CD14-positive monocyte (primary cell): ENCODE results near the gene BSN. TPM values are rescaled to one million over a fixed set of nuclear protein-coding genes. Genes with fewer than 3 reads are reported as not detected.

Source experiments
- DNase-seq, 3 donors: peaks; one replicate each; pipeline ENCODE4 v3.0.0-alpha.2; 2011 to 2022
- H2AFZ ChIP-seq: 2 replicates; pipeline ENCODE4 v1.6.0; 2012; ENCODE audit warnings: mild to moderate bottlenecking, low read depth, low read length, inconsistent platforms; ENCODE audit not compliant: insufficient read depth, poor library complexity, severe bottlenecking
- H3K27ac ChIP-seq, 2 donors: 1 replicate in 1 of 2; 2 replicates in 1 of 2; pipeline ENCODE4 v1.5.1; 2012 to 2013; ENCODE audit warnings: low read length in 2 of 2, control low read depth in 1 of 2, inconsistent platforms in 1 of 2, low read depth in 1 of 2, mild to moderate bottlenecking in 1 of 2
- H3K27me3 ChIP-seq, 2 donors: one replicate each; pipeline versions ENCODE4 v1.6.0 to v1.6.1; 2011 to 2013; ENCODE audit warnings: low read length in 2 of 2; ENCODE audit not compliant: control insufficient read depth in 2 of 2, insufficient read depth in 2 of 2
- H3K36me3 ChIP-seq, 2 donors: replicated peaks in 1 of 2; 1 replicate in 1 of 2; 2 replicates in 1 of 2; pipeline versions ENCODE4 v1.5.1 to v1.6.1; 2012 to 2013; ENCODE audit warnings: low read length in 2 of 2, control low read depth in 1 of 2, inconsistent platforms in 1 of 2, mild to moderate bottlenecking in 1 of 2; ENCODE audit not compliant: insufficient read depth in 2 of 2, control insufficient read depth in 1 of 2
- H3K4me1 ChIP-seq, 2 donors: 1 replicate in 1 of 2; 2 replicates in 1 of 2; pipeline versions ENCODE4 v1.5.1 to v1.6.1; 2012 to 2013; ENCODE audit warnings: low read length in 2 of 2, control low read depth in 1 of 2, inconsistent platforms in 1 of 2, mild to moderate bottlenecking in 1 of 2, moderate library complexity in 1 of 2; ENCODE audit not compliant: insufficient read depth in 2 of 2, control insufficient read depth in 1 of 2
- H3K4me2 ChIP-seq: replicated peaks from 2 replicates; pipeline ENCODE3; 2012; ENCODE audit warnings: low read length, moderate library complexity, mild to moderate bottlenecking; ENCODE audit not compliant: poor library complexity, severe bottlenecking; ENCODE audit errors: extremely low read depth
- H3K4me3 ChIP-seq, 3 experiments: fragments of 200-600 bp in 1 of 3; sonication (generic) in 1 of 3; replicated peaks in 1 of 3; 1 replicate in 2 of 3; 2 replicates in 1 of 3; pipeline ENCODE4 v1.5.1; 2011 to 2013; ENCODE audit warnings: low read length in 3 of 3, mild to moderate bottlenecking in 3 of 3, control low read depth in 2 of 3, low read depth in 2 of 3, inconsistent platforms in 1 of 3, moderate library complexity in 1 of 3
- H3K79me2 ChIP-seq: 2 replicates; pipeline ENCODE4 v1.6.0; 2012; ENCODE audit warnings: mild to moderate bottlenecking, control low read depth, inconsistent platforms, low read length, moderate library complexity; ENCODE audit not compliant: insufficient read depth
- H3K9ac ChIP-seq: 2 replicates; pipeline ENCODE4 v1.6.0; 2017; ENCODE audit warnings: low read length, mild to moderate bottlenecking; ENCODE audit not compliant: insufficient read depth, poor library complexity, severe bottlenecking
- H3K9me3 ChIP-seq, 2 donors: replicated peaks in 1 of 2; 1 replicate in 1 of 2; 2 replicates in 1 of 2; pipeline versions ENCODE4 v1.5.1 to v1.6.1; 2012 to 2013; ENCODE audit warnings: low read length in 2 of 2, control low read depth in 1 of 2; ENCODE audit not compliant: control insufficient read depth in 1 of 2, insufficient read depth in 1 of 2
- H4K20me1 ChIP-seq: 2 replicates; pipeline ENCODE4 v1.6.0; 2012; ENCODE audit warnings: mild to moderate bottlenecking, low read length, control low read depth, moderate library complexity; ENCODE audit not compliant: insufficient read depth
- H3K27ac Mint-ChIP-seq, 7 donors: one replicate each; pipeline ENCODE4 v1.8.0; 2020; ENCODE audit warnings: mild to moderate bottlenecking in 7 of 7, mixed read lengths in 7 of 7, moderate library complexity in 6 of 7, inconsistent platforms in 2 of 7
- H3K27me3 Mint-ChIP-seq, 3 donors: one replicate each; pipeline ENCODE4 v1.8.0; 2021 to 2022; ENCODE audit warnings: low read depth in 3 of 3, mild to moderate bottlenecking in 3 of 3, mixed read lengths in 3 of 3, moderate library complexity in 3 of 3, inconsistent platforms in 1 of 3
- H3K36me3 Mint-ChIP-seq, 2 donors: one replicate each; pipeline ENCODE4 v1.8.0; 2020; ENCODE audit warnings: mixed read lengths in 2 of 2, inconsistent platforms in 1 of 2, mild to moderate bottlenecking in 1 of 2
- H3K4me1 Mint-ChIP-seq: one replicate; pipeline ENCODE4 v1.8.0; 2020; ENCODE audit warnings: mild to moderate bottlenecking, mixed read lengths
- H3K4me3 Mint-ChIP-seq, 2 donors: one replicate each; pipeline ENCODE4 v1.8.0; 2020; ENCODE audit warnings: mild to moderate bottlenecking in 2 of 2, mixed read lengths in 2 of 2, moderate library complexity in 1 of 2
- H3K9me3 Mint-ChIP-seq, 7 donors: one replicate each; pipeline ENCODE4 v1.8.0; 2020 to 2022; ENCODE audit warnings: mixed read lengths in 7 of 7, mild to moderate bottlenecking in 6 of 7, moderate library complexity in 6 of 7, inconsistent platforms in 2 of 7
- CTCF ChIP-seq: fragments of 200-600 bp; IDR thresholded peaks from one replicate; pipeline ENCODE4 v1.8.0; 2022; ENCODE audit warnings: antibody characterized with exemption, mild to moderate bottlenecking
- WGBS: methylation state at CpG from one replicate; pipeline ENCODE4 v1.1.5; 2013; ENCODE audit warnings: missing lambda C conversion rate; ENCODE audit not compliant: insufficient coverage; 5-methylcytosine and 5-hydroxymethylcytosine counted together
- intact Hi-C, 2 donors: fragments of 100-400 bp; cut with micrococcal nuclease; formaldehyde crosslinking; loops; one replicate each; pipeline versions ENCODE4 v1.15.0 to v1.15.1; 2023
- polyA plus RNA-seq, 3 donors: library from polyadenylated mRNA; depleted of rRNA in 1 of 3; unstranded in 2 of 3; stranded (reverse) in 1 of 3; fragments of 300-500 nt in 2 of 3; fragments of >200 nt in 1 of 3; fragmentation: Illumina TruSeq in 2 of 3; gene quantifications; 1 replicate in 2 of 3; 2 replicates in 1 of 3; pipeline ENCODE4 v1.2.3, GENCODE V29; 2012 to 2021

Gene BSN
- polyA plus RNA-seq, 3 donors, result not detected

GRCh38 chr3:49675912-49676311 lies 121.6 kb downstream of the BSN start:
- H3K4me2 ChIP-seq, result no peak overlapping the region

GRCh38 chr3:49680493-49681231 lies 126.4 kb downstream of the BSN start:
- no peak overlapping the region for H2AFZ ChIP-seq
- peaks cover 0 to 7% of the 10 kb centered on the region in 2 donors for H3K27me3 ChIP-seq
- TF ChIP-seq CTCF, result no peak
- peaks cover 6% of the 10 kb centered on the region for H4K20me1 ChIP-seq
- no peak overlapping the region for H3K9ac ChIP-seq
- Mint-ChIP-seq H3K9me3 (peaks cover 0 to 4% (median 0%) of the 10 kb centered on the region in 7 donors), H3K4me3 (no peak overlapping the region), H3K4me1 (peaks cover 7% of the 10 kb centered on the region), H3K27me3 (peaks cover 5 to 10% (median 9%) of the 10 kb centered on the region in 3 donors), H3K27ac (peak overlapping the region in 3 of 7 donors; percentile 5 to 44 (median 16)), H3K36me3 (peaks cover 87 to 96% of the 10 kb centered on the region in 2 donors)
- H3K36me3 ChIP-seq, result peaks cover 82 to 91% of the 10 kb centered on the region in 2 donors
- no peak overlapping the region for H3K27ac ChIP-seq
- H3K9me3 ChIP-seq, result no peaks in the 10 kb centered on the region
- H3K4me1 ChIP-seq, result no peaks in the 10 kb centered on the region
- DNase-seq, result no peak
- 85% methylated on average over 4 of the region's 7 CpGs for WGBS
- intact Hi-C loops, result no loop called here
- H3K4me2 ChIP-seq, result no peak overlapping the region
- H3K4me3 ChIP-seq, result no peak overlapping the region
- no peaks in the 10 kb centered on the region for H3K79me2 ChIP-seq

More at GRCh38 chr3:49675912-49676311, 121.6 kb downstream of the BSN start:
- H3K79me2 ChIP-seq, result peaks cover 13% of the 10 kb centered on the region
- no peak for TF ChIP-seq CTCF
- peaks cover 26% of the 10 kb centered on the region for H4K20me1 ChIP-seq
- Mint-ChIP-seq H3K4me3 (no peak overlapping the region), H3K27ac (peak overlapping the region in 1 of 7 donors; percentile 74), H3K9me3 (peaks cover 0 to 10% (median 3%) of the 10 kb centered on the region in 7 donors), H3K4me1 (peaks cover 28% of the 10 kb centered on the region), H3K27me3 (peaks cover 1 to 3% (median 2%) of the 10 kb centered on the region in 3 donors), H3K36me3 (peaks cover 48 to 55% of the 10 kb centered on the region in 2 donors)
- H3K36me3 ChIP-seq, result peaks cover 54% of the 10 kb centered on the region in 2 donors
- intact Hi-C loops, result loop anchor here (10.0 kb wide), 1 partner anchor 49 kb away; the partner anchor contains the start of gene GMPPB (in 2 of the 2)
- no peaks in the 10 kb centered on the region for H3K27me3 ChIP-seq
- no peak overlapping the region for H2AFZ ChIP-seq
- H3K4me3 ChIP-seq, result no peak overlapping the region
- peaks cover 0 to 6% of the 10 kb centered on the region in 2 donors for H3K9me3 ChIP-seq
- H3K27ac ChIP-seq, result no peak overlapping the region
- no peak overlapping the region for H3K9ac ChIP-seq
- no peak for DNase-seq
- peaks cover 17 to 21% of the 10 kb centered on the region in 2 donors for H3K4me1 ChIP-seq
- WGBS, result 99% methylated on average over 11 of the region's 11 CpGs
